ENCODE results near the gene DYRK3. TPM values are rescaled to one million over a fixed set of nuclear protein-coding genes. Genes with fewer than 3 reads are reported as not detected.

The DYRK3 gene
- total RNA-seq, 2 experiments from 2014 or later, result 1.6 to 1.7 TPM

DNA sequence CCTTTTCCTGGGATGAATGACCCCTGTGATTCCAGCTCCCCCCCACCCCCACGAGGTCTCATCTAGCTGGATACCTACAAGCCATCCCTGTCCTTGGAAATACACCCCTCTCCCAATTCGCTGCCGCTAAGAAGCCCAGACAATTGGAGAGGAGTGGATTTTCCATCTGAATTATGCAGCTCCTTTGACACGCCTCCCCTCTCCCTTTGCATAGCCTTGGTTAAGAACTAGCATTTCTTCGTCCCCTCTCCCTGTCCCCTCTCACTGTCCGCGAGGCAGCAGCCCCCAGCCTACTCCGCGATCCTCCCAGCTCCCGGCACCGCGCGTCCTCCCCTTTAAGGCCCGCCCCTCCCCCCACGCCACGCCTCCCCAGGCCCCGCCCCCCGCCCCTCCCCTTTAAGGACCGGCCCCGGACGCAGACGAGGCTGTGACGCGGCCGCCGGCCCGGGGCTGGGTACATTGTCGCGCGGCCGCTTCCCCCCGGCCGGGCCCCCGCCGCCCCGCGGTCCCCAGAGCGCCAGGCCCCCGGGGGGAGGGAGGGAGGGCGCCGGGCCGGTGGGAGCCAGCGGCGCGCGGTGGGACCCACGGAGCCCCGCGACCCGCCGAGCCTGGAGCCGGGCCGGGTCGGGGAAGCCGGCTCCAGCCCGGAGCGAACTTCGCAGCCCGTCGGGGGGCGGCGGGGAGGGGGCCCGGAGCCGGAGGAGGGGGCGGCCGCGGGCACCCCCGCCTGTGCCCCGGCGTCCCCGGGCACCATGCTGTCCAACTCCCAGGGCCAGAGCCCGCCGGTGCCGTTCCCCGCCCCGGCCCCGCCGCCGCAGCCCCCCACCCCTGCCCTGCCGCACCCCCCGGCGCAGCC, 49.4 kb downstream of the DYRK3 start, which contains the start of gene MAPKAPK2:
TSS of gene MAPKAPK2 (plus strand) at position 428 of the 856 bp plus-strand sequence. CDS start at position 753, 325 bp downstream.
- TF ChIP-seq, protein P1, sequence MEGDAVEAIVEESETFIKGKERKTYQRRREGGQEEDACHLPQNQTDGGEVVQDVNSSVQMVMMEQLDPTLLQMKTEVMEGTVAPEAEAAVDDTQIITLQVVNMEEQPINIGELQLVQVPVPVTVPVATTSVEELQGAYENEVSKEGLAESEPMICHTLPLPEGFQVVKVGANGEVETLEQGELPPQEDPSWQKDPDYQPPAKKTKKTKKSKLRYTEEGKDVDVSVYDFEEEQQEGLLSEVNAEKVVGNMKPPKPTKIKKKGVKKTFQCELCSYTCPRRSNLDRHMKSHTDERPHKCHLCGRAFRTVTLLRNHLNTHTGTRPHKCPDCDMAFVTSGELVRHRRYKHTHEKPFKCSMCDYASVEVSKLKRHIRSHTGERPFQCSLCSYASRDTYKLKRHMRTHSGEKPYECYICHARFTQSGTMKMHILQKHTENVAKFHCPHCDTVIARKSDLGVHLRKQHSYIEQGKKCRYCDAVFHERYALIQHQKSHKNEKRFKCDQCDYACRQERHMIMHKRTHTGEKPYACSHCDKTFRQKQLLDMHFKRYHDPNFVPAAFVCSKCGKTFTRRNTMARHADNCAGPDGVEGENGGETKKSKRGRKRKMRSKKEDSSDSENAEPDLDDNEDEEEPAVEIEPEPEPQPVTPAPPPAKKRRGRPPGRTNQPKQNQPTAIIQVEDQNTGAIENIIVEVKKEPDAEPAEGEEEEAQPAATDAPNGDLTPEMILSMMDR (IDR thresholded peaks at IDR 0.05), result no peak
- Histone ChIP-seq H3K36me3 (ENCODE audit: insufficient read depth, low read length) (peaks cover 4% of the 10 kb centered on the region), H3K9me3 (ENCODE audit: control insufficient read depth in 1 of 2, insufficient read depth in 1 of 2, low read length in 2 of 2) (no peaks in the 10 kb centered on the region), H3K4me1 (ENCODE audit: insufficient read depth, low read length) (peaks cover 37% of the 10 kb centered on the region), H3K27ac (ENCODE audit: low read depth in 1 of 2, low read length in 2 of 2) (peak within 1 kb of the TSS; percentile 78 to 85), H3K27me3 (ENCODE audit: control insufficient read depth in 1 of 2, insufficient read depth in 2 of 2, low read length in 2 of 2) (no peaks in the 10 kb centered on the region), H3K4me3 (ENCODE audit: low read length) (peak within 1 kb of the TSS; percentile 91)
- Mint-ChIP-seq H3K9me3 (no peaks in the 10 kb centered on the region), H3K27ac (peak within 1 kb of the TSS; percentile 96), H3K4me1 (ENCODE audit: low read depth) (peaks cover 44% of the 10 kb centered on the region), H3K27me3 (no peaks in the 10 kb centered on the region), H3K4me3 (peak within 1 kb of the TSS; percentile 98), H3K36me3 (ENCODE audit: low read depth) (peaks cover 15% of the 10 kb centered on the region)
- POLR2A ChIA-PET, result interaction anchor here (0.6 to 1.3 kb wide), 4 partner anchors 16 to 72 kb away, joined by 3 to 4 read pairs (median 3); partner anchors contain the start of gene EIF2D
- intact Hi-C loops (cut with DNase I, micrococcal nuclease), result loop anchor here (1.0 to 5.0 kb wide), 4 partner anchors 33 to 177 kb away; partner anchors contain the start of gene RASSF5 (in 1 of the 2)
- ATAC-seq (ENCODE audit: poor library complexity), result peak; percentile 75
- CTCF ChIA-PET, result interaction anchor here (0.7 kb wide), 2 partner anchors 12 to 20 kb away, joined by 3 read pairs; no protein-coding TSS in a partner anchor
- peak; percentile 58 to 89 (median 74) for DNase-seq

DNA sequence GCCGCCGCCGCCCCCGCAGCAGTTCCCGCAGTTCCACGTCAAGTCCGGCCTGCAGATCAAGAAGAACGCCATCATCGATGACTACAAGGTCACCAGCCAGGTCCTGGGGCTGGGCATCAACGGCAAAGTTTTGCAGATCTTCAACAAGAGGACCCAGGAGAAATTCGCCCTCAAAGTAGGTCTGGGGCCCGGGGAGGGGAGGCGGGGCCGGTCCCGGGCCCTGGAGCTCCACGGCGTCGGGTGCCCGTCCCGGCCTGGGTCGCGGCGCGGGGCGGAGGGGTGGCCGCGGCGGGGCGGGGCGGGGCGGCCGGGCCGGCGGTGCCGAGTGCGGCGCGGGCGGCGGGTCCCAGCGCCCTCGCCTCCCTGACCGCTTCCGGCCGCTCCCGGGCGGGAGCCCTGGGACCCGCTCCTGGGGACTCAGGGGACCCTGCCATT, 50.0 kb downstream of the DYRK3 start:
- TF ChIP-seq, protein P1 (IDR thresholded peaks at IDR 0.05), result no peak
- no peaks in the 10 kb centered on the region for H3K27me3 Mint-ChIP-seq
- Histone ChIP-seq H3K36me3 (ENCODE audit: insufficient read depth, low read length) (peaks cover 4% of the 10 kb centered on the region), H3K4me1 (ENCODE audit: insufficient read depth, low read length) (peaks cover 42% of the 10 kb centered on the region), H3K27ac (ENCODE audit: low read depth in 1 of 2, low read length in 2 of 2) (peak overlapping the region; percentile 78 to 85), H3K4me3 (ENCODE audit: low read length) (peak overlapping the region; percentile 91), H3K27me3 (ENCODE audit: control insufficient read depth in 1 of 2, insufficient read depth in 2 of 2, low read length in 2 of 2) (no peaks in the 10 kb centered on the region), H3K9me3 (ENCODE audit: control insufficient read depth in 1 of 2, insufficient read depth in 1 of 2, low read length in 2 of 2) (no peaks in the 10 kb centered on the region)
- no peaks in the 10 kb centered on the region for H3K9me3 Mint-ChIP-seq
- intact Hi-C loops (cut with DNase I, micrococcal nuclease), result loop anchor here in 1 of 2 experiments (5.0 kb wide), 1 partner anchor 37 kb away; no protein-coding TSS in a partner anchor
- peak overlapping the region; percentile 96 for H3K27ac Mint-ChIP-seq
- ChIA-PET POLR2A (interaction anchor here (0.6 to 1.3 kb wide), 2 partner anchors 19 to 31 kb away, joined by 3 to 4 read pairs; no protein-coding TSS in a partner anchor), CTCF (interaction anchor here (0.5 kb wide), 1 partner anchor 126 kb away, joined by 3 read pairs; no protein-coding TSS in a partner anchor)
- H3K4me3 Mint-ChIP-seq, result peak overlapping the region; percentile 98
- peaks cover 20% of the 10 kb centered on the region for H3K36me3 Mint-ChIP-seq (ENCODE audit: low read depth)
- ATAC-seq (ENCODE audit: poor library complexity) (peak; percentile 35), DNase-seq (peak in 10 of 14 experiments; percentile 15 to 66 (median 24))
- peaks cover 51% of the 10 kb centered on the region for H3K4me1 Mint-ChIP-seq (ENCODE audit: low read depth)

DNA sequence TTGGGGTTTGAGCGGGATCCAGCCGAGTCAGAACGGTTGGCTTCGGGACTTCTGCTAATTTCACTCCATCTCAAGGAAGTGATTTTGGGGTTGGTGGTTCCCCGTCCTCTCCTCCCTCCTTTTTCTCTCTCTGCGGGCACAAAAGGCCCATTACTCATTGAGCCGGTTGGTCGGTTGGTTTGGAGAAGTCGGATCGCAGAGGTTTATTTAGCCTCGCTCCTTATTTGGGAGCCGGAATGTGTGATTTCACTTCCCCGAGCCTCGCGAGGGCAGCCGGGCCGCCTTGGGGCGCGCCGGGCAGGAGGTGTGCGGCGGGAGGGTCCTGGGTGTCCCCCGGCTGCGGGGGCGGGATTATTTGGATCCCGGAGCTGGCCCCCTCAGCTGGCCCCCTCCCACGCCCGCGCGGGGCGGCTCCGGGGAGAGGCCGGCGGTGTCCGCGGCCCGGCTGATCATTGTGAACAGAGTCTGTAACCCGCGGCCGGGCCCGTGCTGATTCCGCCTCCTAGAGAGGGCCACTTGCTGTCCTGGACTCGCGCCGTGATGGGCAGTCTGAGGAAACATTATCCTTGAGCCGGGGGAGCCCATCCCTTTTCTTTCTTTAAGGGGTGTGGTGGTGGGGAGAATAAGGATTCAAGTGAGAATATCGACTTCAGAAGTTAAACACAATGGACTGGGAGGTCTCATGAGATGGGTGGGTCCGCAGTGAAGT, 50.6 kb downstream of the DYRK3 start:
- Mint-ChIP-seq H3K27ac (peak overlapping the region; percentile 96), H3K27me3 (no peaks in the 10 kb centered on the region), H3K4me1 (ENCODE audit: low read depth) (peaks cover 56% of the 10 kb centered on the region), H3K36me3 (ENCODE audit: low read depth) (peaks cover 20% of the 10 kb centered on the region), H3K4me3 (peak overlapping the region; percentile 99), H3K9me3 (no peaks in the 10 kb centered on the region)
- CTCF ChIA-PET, result interaction anchor here (0.5 kb wide), 1 partner anchor 126 kb away, joined by 3 read pairs; no protein-coding TSS in a partner anchor
- POLR2A ChIA-PET, result interaction anchor here (0.9 to 1.1 kb wide), 2 partner anchors 18 to 235 kb away, joined by 3 to 4 read pairs; no protein-coding TSS in a partner anchor
- H3K4me3 ChIP-seq (ENCODE audit: low read length), result peak overlapping the region; percentile 91
- DNase-seq, result peak in 13 of 14 experiments; percentile 15 to 87 (median 40)
- peaks cover 4% of the 10 kb centered on the region for H3K36me3 ChIP-seq (ENCODE audit: insufficient read depth, low read length)
- TF ChIP-seq, protein P1 (IDR thresholded peaks at IDR 0.05), result no peak
- peak; percentile 45 for ATAC-seq (ENCODE audit: poor library complexity)
- H3K27ac ChIP-seq (ENCODE audit: low read depth in 1 of 2, low read length in 2 of 2), result peak overlapping the region; percentile 78 to 85
- H3K9me3 ChIP-seq (ENCODE audit: control insufficient read depth in 1 of 2, insufficient read depth in 1 of 2, low read length in 2 of 2), result no peaks in the 10 kb centered on the region
- intact Hi-C loops (cut with DNase I, micrococcal nuclease), result loop anchor here (2.0 to 5.0 kb wide), 2 partner anchors 17 to 36 kb away; no protein-coding TSS in a partner anchor
- H3K27me3 ChIP-seq (ENCODE audit: control insufficient read depth in 1 of 2, insufficient read depth in 2 of 2, low read length in 2 of 2), result no peaks in the 10 kb centered on the region
- H3K4me1 ChIP-seq (ENCODE audit: insufficient read depth, low read length), result peaks cover 47% of the 10 kb centered on the region
